Uterus (tissue), 4 donors: ENCODE measurements around the gene C2CD4A. TPM values are rescaled to one million over a fixed set of nuclear protein-coding genes. Genes with fewer than 3 reads are reported as not detected.

ENCODE experiments used
- DNase-seq, 2 donors: peaks; one replicate each; pipeline ENCODE4 v3.0.0-alpha.2; 2019 to 2020
- H3K27ac ChIP-seq, 2 donors: fragments of 200-600 bp; sonication (generic); 1 replicate in 1 of 2; 2 replicates in 1 of 2; pipeline ENCODE4 v1.5.1; 2016 to 2018
- H3K27me3 ChIP-seq, 2 donors: fragments of 200-600 bp; sonication (generic); one replicate each; pipeline ENCODE4 v1.5.1; 2018 to 2019; ENCODE audit warnings: control low read depth in 1 of 2
- H3K36me3 ChIP-seq, 2 donors: fragments of 200-600 bp; sonication (generic); one replicate each; pipeline ENCODE4 v1.5.1; 2019; ENCODE audit warnings: control low read depth in 1 of 2
- H3K4me1 ChIP-seq, 2 donors: fragments of 200-600 bp; sonication (generic); one replicate each; pipeline ENCODE4 v1.5.1; 2018 to 2019; ENCODE audit warnings: control low read depth in 1 of 2
- H3K4me3 ChIP-seq, 2 donors: fragments of 200-600 bp; sonication (generic); 1 replicate in 1 of 2; 2 replicates in 1 of 2; pipeline ENCODE4 v1.5.1; 2018 to 2019; ENCODE audit warnings: mild to moderate bottlenecking in 1 of 2
- H3K9me3 ChIP-seq, 2 donors: fragments of 200-600 bp; sonication (generic); one replicate each; pipeline ENCODE4 v1.5.1; 2019; ENCODE audit warnings: control low read depth in 1 of 2
- POLR2A ChIP-seq, 2 donors: fragments of 450-650 bp; IDR thresholded peaks; one replicate each; pipeline ENCODE4 v1.6.1; 2016; ENCODE audit warnings: antibody characterized with exemption in 2 of 2, mild to moderate bottlenecking in 1 of 2, moderate library complexity in 1 of 2
- intact Hi-C: fragments of 100-400 bp; cut with DNase I; formaldehyde crosslinking; loops from one replicate; pipeline ENCODE4 v1.15.1; 2023; ENCODE audit warnings: low total_unique reads
- total RNA-seq, 4 donors: library from RNA; depleted of rRNA in 3 of 4; stranded (reverse); fragments of >200 nt in 3 of 4; gene quantifications; one replicate each; pipeline versions ENCODE4 v1.1.0 to v1.2.4, GENCODE V29; 2014 to 2023
- TF ChIP-seq, protein P1 (sequence below), 4 experiments: fragments of 200-600 bp in 2 of 4; fragments of 450-650 bp in 2 of 4; sonication (generic) in 2 of 4; IDR thresholded peaks; one replicate each; pipeline ENCODE4 v1.5.1; 2016 to 2019; ENCODE audit warnings: antibody characterized with exemption in 4 of 4, mild to moderate bottlenecking in 2 of 4, moderate library complexity in 1 of 4
- donor health status: DM: yes; HTN: yes; CAD: no.

C2CD4A gene
- total RNA-seq, 4 donors from 2014 or later: 0.21 TPM; not detected in 3

DNA sequence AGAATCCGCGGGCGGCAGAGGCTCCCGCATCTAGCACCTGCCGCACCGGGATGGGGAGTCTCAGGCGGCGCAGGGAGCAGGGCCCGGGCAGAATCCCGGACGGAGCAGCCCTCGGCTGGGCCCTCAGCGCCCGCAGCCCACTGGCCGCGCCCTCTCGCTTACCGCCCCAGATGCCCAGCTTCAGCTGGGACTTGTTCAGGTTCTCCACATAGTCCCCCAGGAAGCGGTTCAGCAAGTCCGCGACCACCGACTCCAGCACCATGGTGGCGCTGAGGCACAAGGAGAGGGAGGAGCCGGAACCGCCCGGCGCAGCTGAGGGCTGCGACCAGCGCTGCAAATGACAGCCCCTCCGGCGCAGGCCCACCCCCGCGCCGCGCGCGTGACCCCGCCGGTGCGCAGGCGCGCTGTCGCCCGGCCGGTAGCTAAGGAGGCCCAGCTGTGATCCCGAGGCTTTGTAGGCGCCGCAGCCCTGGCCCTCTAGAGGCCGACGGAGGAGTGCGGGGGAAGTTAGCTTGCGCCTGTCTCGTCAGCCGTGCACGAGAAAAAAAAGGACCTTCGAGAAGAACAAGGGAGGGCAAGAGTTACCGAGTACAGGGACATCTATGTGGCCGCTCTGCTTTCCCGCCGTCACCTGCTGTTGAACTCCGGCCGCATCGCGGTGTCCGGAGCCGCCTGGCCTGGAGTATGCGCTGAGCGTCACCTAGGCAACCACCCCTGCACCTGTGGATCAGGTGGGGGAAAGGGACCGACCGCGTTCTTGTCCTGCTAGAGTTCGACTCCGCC, 6.5 kb upstream of the C2CD4A start, which contains the start of gene VPS13C:
Gene VPS13C (minus strand): TSS at position 335 of the 783 bp plus-strand sequence. CDS start 73 bp downstream, at position 262.
- TF ChIP-seq, protein P1, sequence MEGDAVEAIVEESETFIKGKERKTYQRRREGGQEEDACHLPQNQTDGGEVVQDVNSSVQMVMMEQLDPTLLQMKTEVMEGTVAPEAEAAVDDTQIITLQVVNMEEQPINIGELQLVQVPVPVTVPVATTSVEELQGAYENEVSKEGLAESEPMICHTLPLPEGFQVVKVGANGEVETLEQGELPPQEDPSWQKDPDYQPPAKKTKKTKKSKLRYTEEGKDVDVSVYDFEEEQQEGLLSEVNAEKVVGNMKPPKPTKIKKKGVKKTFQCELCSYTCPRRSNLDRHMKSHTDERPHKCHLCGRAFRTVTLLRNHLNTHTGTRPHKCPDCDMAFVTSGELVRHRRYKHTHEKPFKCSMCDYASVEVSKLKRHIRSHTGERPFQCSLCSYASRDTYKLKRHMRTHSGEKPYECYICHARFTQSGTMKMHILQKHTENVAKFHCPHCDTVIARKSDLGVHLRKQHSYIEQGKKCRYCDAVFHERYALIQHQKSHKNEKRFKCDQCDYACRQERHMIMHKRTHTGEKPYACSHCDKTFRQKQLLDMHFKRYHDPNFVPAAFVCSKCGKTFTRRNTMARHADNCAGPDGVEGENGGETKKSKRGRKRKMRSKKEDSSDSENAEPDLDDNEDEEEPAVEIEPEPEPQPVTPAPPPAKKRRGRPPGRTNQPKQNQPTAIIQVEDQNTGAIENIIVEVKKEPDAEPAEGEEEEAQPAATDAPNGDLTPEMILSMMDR (IDR thresholded peaks at IDR 0.05): peak; percentile 71 to 86 (median 82)
- peak; percentile 81 for TF ChIP-seq POLR2A (IDR thresholded peaks at IDR 0.05)
- no peaks in the 10 kb centered on the region for H3K27me3 ChIP-seq
- peak within 1 kb of the TSS; percentile 86 to 96 for H3K27ac ChIP-seq
- no peaks in the 10 kb centered on the region for H3K36me3 ChIP-seq
- H3K4me3 ChIP-seq: peak within 1 kb of the TSS; percentile 87 to 93
- intact Hi-C loops: no loop called here
- H3K4me1 ChIP-seq: no peaks in the 10 kb centered on the region
- peak; percentile 90 to 93 for DNase-seq
- H3K9me3 ChIP-seq: no peaks in the 10 kb centered on the region

DNA sequence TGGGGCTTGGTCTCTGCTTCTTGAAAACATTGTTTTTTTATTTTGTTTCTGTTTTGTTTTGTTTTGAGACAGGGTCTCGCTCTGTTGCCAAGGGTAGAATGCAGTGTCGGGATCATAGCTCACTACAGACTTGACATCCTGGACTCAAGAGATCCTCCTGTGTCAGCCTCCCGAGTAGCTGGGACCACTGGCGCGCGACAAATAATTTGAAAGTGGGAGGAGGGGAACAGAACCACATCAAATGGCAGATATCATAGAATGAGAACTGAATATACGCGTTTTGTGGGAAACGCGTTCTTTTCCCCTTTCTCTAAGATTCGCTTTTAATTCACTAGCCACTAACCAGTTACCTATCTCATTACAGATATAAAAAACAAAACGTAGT, 5.9 kb upstream of the C2CD4A start:
- TF ChIP-seq, protein P1 (IDR thresholded peaks at IDR 0.05): no peak
- no peak for TF ChIP-seq POLR2A (IDR thresholded peaks at IDR 0.05)
- H3K4me1 ChIP-seq: no peaks in the 10 kb centered on the region
- intact Hi-C loops: no loop called here
- peak overlapping the region; percentile 86 to 96 for H3K27ac ChIP-seq
- H3K27me3 ChIP-seq: no peaks in the 10 kb centered on the region
- H3K4me3 ChIP-seq: peak overlapping the region; percentile 87 to 93
- no peaks in the 10 kb centered on the region for H3K36me3 ChIP-seq
- DNase-seq: no peak
- H3K9me3 ChIP-seq: no peaks in the 10 kb centered on the region

DNA sequence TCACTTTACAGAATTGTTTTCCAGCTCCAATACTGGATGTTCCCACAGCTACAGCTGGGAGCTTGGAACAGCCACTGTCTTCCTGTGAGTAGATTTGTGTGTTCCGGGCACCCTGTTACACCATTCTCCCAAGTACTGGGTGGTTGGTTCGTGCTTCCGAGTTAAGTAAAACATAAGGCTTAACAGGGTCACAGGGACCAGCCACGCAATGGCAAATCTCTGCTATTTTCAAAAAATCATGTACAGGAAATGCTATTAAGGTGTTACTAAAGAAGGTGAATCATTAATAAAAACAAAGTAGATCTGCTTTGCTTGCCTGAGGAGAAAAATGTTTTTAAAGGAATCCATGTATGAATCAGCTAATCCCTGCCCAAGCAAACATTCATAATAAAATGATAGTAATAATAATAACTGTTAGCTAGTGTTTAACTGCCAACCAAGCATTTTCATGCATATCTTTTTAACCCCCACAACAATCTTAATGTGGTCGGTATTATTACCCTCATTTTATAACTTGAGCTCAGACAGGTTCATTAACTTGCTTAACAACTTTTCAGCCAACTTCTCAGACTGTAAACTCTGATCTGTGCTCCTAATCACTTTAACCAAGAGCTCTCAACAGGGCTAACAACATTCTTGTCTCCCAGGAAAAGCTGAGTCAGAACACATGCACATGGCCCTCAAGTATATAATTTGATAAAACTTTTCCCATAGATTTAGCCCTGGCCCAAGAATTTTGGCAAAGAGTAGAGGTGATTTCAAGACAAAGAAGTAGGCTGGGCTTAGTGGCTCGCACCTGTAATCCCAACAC, 2.7 kb upstream of the C2CD4A start:
- H3K27ac ChIP-seq: no peak overlapping the region
- H3K9me3 ChIP-seq: no peaks in the 10 kb centered on the region
- no peaks in the 10 kb centered on the region for H3K36me3 ChIP-seq
- H3K4me3 ChIP-seq: no peak overlapping the region
- TF ChIP-seq, protein P1 (IDR thresholded peaks at IDR 0.05): no peak
- no peak for TF ChIP-seq POLR2A (IDR thresholded peaks at IDR 0.05)
- H3K27me3 ChIP-seq: no peaks in the 10 kb centered on the region
- peaks cover 0 to 5% of the 10 kb centered on the region in 2 donors for H3K4me1 ChIP-seq
- no peak for DNase-seq
- intact Hi-C loops: no loop called here

DNA sequence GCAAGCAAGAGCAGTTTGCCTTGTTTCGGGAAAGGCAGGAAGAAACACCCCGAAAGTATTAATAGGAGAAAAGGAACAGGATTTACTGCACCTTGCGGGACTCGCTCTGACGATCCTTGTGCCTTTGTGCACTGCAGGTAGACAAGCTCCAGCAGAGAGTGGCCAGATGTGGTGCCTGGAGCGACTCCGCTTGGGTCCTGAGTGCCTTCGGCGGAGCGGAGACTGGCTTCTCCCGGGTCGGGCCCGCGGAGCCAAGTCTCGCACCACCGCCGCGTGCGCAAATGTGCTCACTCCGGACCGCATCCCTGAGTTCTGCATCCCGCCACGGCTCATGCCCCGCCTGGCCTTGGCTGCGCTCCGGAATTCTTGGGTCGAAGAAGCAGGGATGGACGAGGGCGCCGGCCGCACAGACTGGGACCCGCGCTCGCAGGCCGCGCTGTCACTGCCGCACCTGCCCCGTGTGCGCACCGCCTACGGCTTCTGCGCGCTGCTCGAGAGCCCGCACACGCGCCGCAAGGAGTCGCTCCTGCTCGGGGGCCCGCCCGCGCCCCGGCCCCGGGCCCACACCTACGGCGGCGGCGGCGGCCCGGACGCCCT, 769 bp downstream of the C2CD4A start:
- Histone ChIP-seq H3K4me1 (peaks cover 0 to 5% of the 10 kb centered on the region in 2 donors), H3K4me3 (peak overlapping the region; percentile 21 to 47), H3K36me3 (no peaks in the 10 kb centered on the region), H3K9me3 (no peaks in the 10 kb centered on the region), H3K27ac (peak overlapping the region; percentile 26 to 38), H3K27me3 (no peaks in the 10 kb centered on the region)
- intact Hi-C loops: no loop called here
- peak; percentile 19 to 22 for DNase-seq
- TF ChIP-seq POLR2A (IDR thresholded peaks at IDR 0.05): no peak
- TF ChIP-seq, protein P1 (IDR thresholded peaks at IDR 0.05): no peak
